GM12865 (cell line): ENCODE measurements around the gene GRID2.

ENCODE experiments used
- DNase-seq: peaks from one replicate; pipeline ENCODE4 v3.0.0; 2010; ENCODE audit warnings: low read depth
- H3K4me3 ChIP-seq: 2 replicates; pipeline ENCODE4 v1.5.1; 2011; ENCODE audit warnings: mild to moderate bottlenecking, low read depth, low read length, control low read depth
- CTCF ChIP-seq: IDR thresholded peaks from 2 replicates; pipeline ENCODE4 v1.5.1; 2011; ENCODE audit warnings: low read length, control low read depth, low read depth, inconsistent platforms; ENCODE audit not compliant: insufficient read depth; ENCODE audit errors: missing control alignments

GRID2 gene

GRCh38 chr4:93749292-93749761 is 1445.6 kb downstream of the GRID2 start:
- TF ChIP-seq CTCF = no peak
- DNase-seq = peak; percentile 63
- H3K4me3 ChIP-seq = peak overlapping the region; percentile 4

DNA sequence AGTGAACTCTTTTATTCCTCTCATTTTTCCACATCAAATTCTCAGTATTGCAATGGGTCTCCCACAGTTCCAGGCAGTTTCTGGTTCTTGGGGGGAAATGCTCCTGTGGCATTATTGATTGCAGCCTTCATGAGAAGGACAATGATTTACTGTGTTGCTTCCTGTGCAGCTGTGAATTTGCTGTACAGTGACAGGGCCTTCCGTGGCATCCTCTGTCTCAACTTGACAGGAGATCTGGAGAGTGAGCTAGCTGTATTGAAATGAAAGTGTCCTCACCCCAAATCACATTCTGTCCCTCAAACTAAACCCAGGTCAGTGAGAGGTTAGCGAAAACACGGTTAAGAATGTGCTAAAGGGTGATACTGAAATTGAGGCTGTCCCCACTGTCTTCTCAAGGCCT is 1447.6 kb downstream of the GRID2 start:
- no peak overlapping the region for H3K4me3 ChIP-seq
- no peak for TF ChIP-seq CTCF
- DNase-seq = peak; percentile 34

GRCh38 chr4:93756101-93756500 is 1452.3 kb downstream of the GRID2 start:
- TF ChIP-seq CTCF = no peak
- no peak for DNase-seq
- H3K4me3 ChIP-seq = no peak overlapping the region

GRCh38 chr4:93759506-93759905 is 1455.7 kb downstream of the GRID2 start:
- H3K4me3 ChIP-seq = no peak overlapping the region
- TF ChIP-seq CTCF = no peak
- DNase-seq = no peak

GRCh38 chr4:93760284-93760683 is 1456.5 kb downstream of the GRID2 start:
- H3K4me3 ChIP-seq = no peak overlapping the region
- no peak for TF ChIP-seq CTCF
- no peak for DNase-seq

GRCh38 chr4:93761286-93761685 is 1457.5 kb downstream of the GRID2 start:
- DNase-seq = no peak
- no peak overlapping the region for H3K4me3 ChIP-seq
- no peak for TF ChIP-seq CTCF

DNA sequence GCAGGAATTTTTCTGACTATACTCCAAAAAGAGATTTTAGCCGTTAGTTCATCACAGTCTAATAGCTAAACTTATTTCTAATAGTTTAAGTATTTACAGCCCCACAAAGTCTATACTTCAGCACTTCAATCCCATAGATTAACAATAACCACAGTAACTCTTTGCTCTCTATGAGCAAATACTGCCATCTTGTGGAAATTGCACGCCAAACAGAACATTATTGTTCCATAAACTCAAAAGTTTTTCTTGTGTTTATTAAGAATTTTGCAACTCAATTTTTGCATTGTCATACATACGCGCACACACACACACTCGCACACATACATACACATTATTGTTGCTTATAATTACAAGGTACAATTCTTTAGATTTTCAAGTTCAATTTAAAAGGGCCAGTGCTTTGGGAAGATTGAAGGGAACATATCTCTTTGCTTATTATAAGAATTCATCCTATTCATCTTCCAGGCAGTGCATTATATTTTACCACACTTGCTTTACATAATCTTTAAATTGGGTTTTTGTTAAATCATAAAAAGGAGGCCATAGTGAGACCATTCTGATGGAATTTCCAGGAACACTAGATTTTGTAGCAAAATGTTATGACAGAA is 1461.0 kb downstream of the GRID2 start:
- peak; percentile 57 for DNase-seq
- TF ChIP-seq CTCF = peak; percentile 64

More for the DNA sequence above, 1461.0 kb downstream of the GRID2 start:
- no peak overlapping the region for H3K4me3 ChIP-seq
